ENCODE measurements around the gene PARP11.

The PARP11 gene

GRCh38 chr12:3821441-3821840, 51.8 kb downstream of the PARP11 start:
- no peak for DNase-seq

GRCh38 chr12:3820122-3820521, 53.1 kb downstream of the PARP11 start:
- peak in 3 of 4 experiments; percentile 13 to 49 (median 34) for DNase-seq

- no peak for DNase-seq
Observed at GRCh38 chr12:3816266-3816665, 56.9 kb downstream of the PARP11 start.

GRCh38 chr12:3815094-3815766, 58.0 kb downstream of the PARP11 start:
- DNase-seq: no peak

- DNase-seq: no peak
Observed at GRCh38 chr12:3810540-3810939, 62.7 kb downstream of the PARP11 start.

- DNase-seq: no peak
Observed at GRCh38 chr12:3810016-3810370, 63.2 kb downstream of the PARP11 start.

- no peak for DNase-seq
Observed at GRCh38 chr12:3809357-3810015, 63.7 kb downstream of the PARP11 start.

- peak; percentile 41 to 77 (median 65) for DNase-seq
Observed at GRCh38 chr12:3805077-3805476, 68.1 kb downstream of the PARP11 start.

GRCh38 chr12:3803865-3804472, 69.2 kb downstream of the PARP11 start:
- DNase-seq: peak; percentile 77 to 86 (median 81)

- DNase-seq: no peak
Observed at GRCh38 chr12:3802721-3803120, 70.5 kb downstream of the PARP11 start.

- peak; percentile 17 to 45 (median 40) for DNase-seq
Observed at GRCh38 chr12:3797531-3798048, 75.6 kb downstream of the PARP11 start.

- no peak for DNase-seq
Observed at GRCh38 chr12:3795492-3796133, 77.6 kb downstream of the PARP11 start.

- DNase-seq: no peak
Observed at GRCh38 chr12:3795066-3795465, 78.1 kb downstream of the PARP11 start.

GRCh38 chr12:3792623-3793288, 80.4 kb downstream of the PARP11 start:
- no peak for DNase-seq

GRCh38 chr12:3791256-3791874, 81.8 kb downstream of the PARP11 start:
- DNase-seq: no peak

- no peak for DNase-seq
Observed at GRCh38 chr12:3790642-3791041, 82.6 kb downstream of the PARP11 start.

GRCh38 chr12:3789838-3790237, 83.4 kb downstream of the PARP11 start:
- no peak for DNase-seq

- peak; percentile 52 to 70 (median 60) for DNase-seq
Observed at GRCh38 chr12:3777206-3777809, 95.9 kb downstream of the PARP11 start.

- DNase-seq: no peak
Observed at GRCh38 chr12:3775385-3776035, 97.7 kb downstream of the PARP11 start.

GRCh38 chr12:3772380-3772779, 100.8 kb downstream of the PARP11 start:
- no peak for DNase-seq

- no peak for DNase-seq
Observed at GRCh38 chr12:3771853-3772252, 101.3 kb downstream of the PARP11 start.
